ENCODE data around the gene PRTG. TPM values are rescaled to one million over a fixed set of nuclear protein-coding genes. Genes with fewer than 3 reads are reported as not detected.

The PRTG gene
- total and polyA plus RNA-seq, 9 of the 15 experiments (the other 6 are each of a cell fraction or from before 2014, with no cell fraction given): under 0.01 to 0.14 (median 0.06) TPM; not detected in 1

- no TSS peak for BruUV-seq (replicated peaks)
Measured at GRCh38 chr15:55710286-55710685, 32.7 kb downstream of the PRTG start.

More at GRCh38 chr15:55710286-55710685, 32.7 kb downstream of the PRTG start:
- 0 out of 5 replicates have a peak, but pooled peaks cover 0 to 4% of the 10 kb centered on the region in 2 experiments for H3K27me3 ChIP-seq (ENCODE audit: control insufficient read depth in 2 of 2, insufficient read depth in 2 of 2, low read length in 2 of 2)
- no peak for FAIRE-seq
- H3K9me3 ChIP-seq (replicated peaks; ENCODE audit: control insufficient read depth, insufficient read depth, low read depth, low read length): no peaks in the 10 kb centered on the region
- H3K27ac ChIP-seq (ENCODE audit: extremely low read depth, low read depth, low read length): no peak overlapping the region
- no peak overlapping the region for H3K4me3 ChIP-seq
- H2AFZ ChIP-seq (ENCODE audit: low read depth, low read length): no peak overlapping the region
- POLR2A ChIA-PET: no interaction called here
- in situ Hi-C loops (cut with MboI): no loop called here
- no peaks in the 10 kb centered on the region for H3K36me3 ChIP-seq (ENCODE audit: control insufficient read depth, insufficient read depth, low read length)
- CTCF ChIA-PET (ENCODE audit: low intra/inter-chr PET ratio): no interaction called here
- DNase-seq (ENCODE audit: extremely low read depth in 1 of 4, low spot score in 3 of 4): no peak
- no peaks in the 10 kb centered on the region for H4K20me1 ChIP-seq (replicated peaks; ENCODE audit: control insufficient read depth, insufficient read depth, low read length)
- no peak for TF ChIP-seq CREB5 (CRISPR knock-in tag; IDR thresholded peaks at IDR 0.05)
- TF ChIP-seq PBX2 (CRISPR knock-in tag; IDR thresholded peaks at IDR 0.05; ENCODE audit: low read depth): no peak
- TF ChIP-seq PBX2 (tag; conservative IDR thresholded peaks at IDR 0.05; ENCODE audit: low read depth): no peak
- TF ChIP-seq CXXC5 (CRISPR knock-in tag; IDR thresholded peaks at IDR 0.05): no peak
- TF ChIP-seq, protein P1, sequence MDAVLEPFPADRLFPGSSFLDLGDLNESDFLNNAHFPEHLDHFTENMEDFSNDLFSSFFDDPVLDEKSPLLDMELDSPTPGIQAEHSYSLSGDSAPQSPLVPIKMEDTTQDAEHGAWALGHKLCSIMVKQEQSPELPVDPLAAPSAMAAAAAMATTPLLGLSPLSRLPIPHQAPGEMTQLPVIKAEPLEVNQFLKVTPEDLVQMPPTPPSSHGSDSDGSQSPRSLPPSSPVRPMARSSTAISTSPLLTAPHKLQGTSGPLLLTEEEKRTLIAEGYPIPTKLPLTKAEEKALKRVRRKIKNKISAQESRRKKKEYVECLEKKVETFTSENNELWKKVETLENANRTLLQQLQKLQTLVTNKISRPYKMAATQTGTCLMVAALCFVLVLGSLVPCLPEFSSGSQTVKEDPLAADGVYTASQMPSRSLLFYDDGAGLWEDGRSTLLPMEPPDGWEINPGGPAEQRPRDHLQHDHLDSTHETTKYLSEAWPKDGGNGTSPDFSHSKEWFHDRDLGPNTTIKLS (IDR thresholded peaks at IDR 0.05; ENCODE audit: borderline replicate concordance, low read depth): no peak
- no peak for TF ChIP-seq GABPB1 (CRISPR knock-in tag; IDR thresholded peaks at IDR 0.05)
- no peak for TF ChIP-seq ZNF175 (CRISPR knock-in tag; IDR thresholded peaks at IDR 0.05; ENCODE audit: low read depth)
- no peak for TF ChIP-seq ZNF830 (CRISPR knock-in tag; IDR thresholded peaks at IDR 0.05)
- TF ChIP-seq TAL1 (IDR thresholded peaks at IDR 0.05): no peak
- no peak for TF ChIP-seq ZNF57 (CRISPR knock-in tag; IDR thresholded peaks at IDR 0.05)
- TF ChIP-seq ASH1L (IDR thresholded peaks at IDR 0.05; ENCODE audit: borderline replicate concordance, low read depth, partially characterized antibody): no peak
- TF ChIP-seq NFATC3 (IDR thresholded peaks at IDR 0.05): no peak
- no peaks in the 10 kb centered on the region for H3K79me2 ChIP-seq (ENCODE audit: control insufficient read depth, insufficient read depth, low read length)
- H3K9ac ChIP-seq (ENCODE audit: insufficient read depth in 1 of 2, low read depth in 2 of 2, low read length in 2 of 2): no peak overlapping the region
- no peaks in the 10 kb centered on the region for H3K9me1 ChIP-seq (ENCODE audit: control insufficient read depth, insufficient read depth, low read length)
- no peak for ATAC-seq
- H3K4me2 ChIP-seq (ENCODE audit: insufficient read depth, low read length): no peak overlapping the region
- intact Hi-C loops (cut with micrococcal nuclease): no loop called here
- no peaks in the 10 kb centered on the region for H3K4me1 ChIP-seq (replicated peaks in 1 of 2; ENCODE audit: control insufficient read depth in 2 of 2, insufficient read depth in 2 of 2, low read length in 2 of 2)

All from K562 (cell line).